Measurements from ENCODE around the gene NDUFB3.

- no peak for TF ChIP-seq CTCF (conservative IDR thresholded peaks at IDR 0.05; ENCODE audit: low read depth in 2 of 2)
- TF ChIP-seq POLR2AphosphoS5 (IDR thresholded peaks at IDR 0.05; ENCODE audit: low read depth): no peak
- TF ChIP-seq REST (IDR thresholded peaks at IDR 0.05; ENCODE audit: unreplicated experiment): no peak
- no peak for TF ChIP-seq EZH2 (IDR thresholded peaks at IDR 0.05; ENCODE audit: low read depth, unreplicated experiment)
- TF ChIP-seq EZH2phosphoT487 (IDR thresholded peaks at IDR 0.05; ENCODE audit: unreplicated experiment): no peak
- no peak for TF ChIP-seq JUNB (IDR thresholded peaks at IDR 0.05; ENCODE audit: unreplicated experiment)
- no peak for TF ChIP-seq CREB1 (CRISPR knock-in tag; IDR thresholded peaks at IDR 0.05; ENCODE audit: low read depth)
- TF ChIP-seq ZNF114 (CRISPR knock-in tag; IDR thresholded peaks at IDR 0.05): no peak
- TF ChIP-seq STAT1 (IDR thresholded peaks at IDR 0.05; ENCODE audit: unreplicated experiment): no peak
- TF ChIP-seq NANOG (IDR thresholded peaks at IDR 0.05; ENCODE audit: borderline replicate concordance): no peak
- no peak for TF ChIP-seq ETS1 (IDR thresholded peaks at IDR 0.05)
- TF ChIP-seq ZNF462 (CRISPR knock-in tag; IDR thresholded peaks at IDR 0.05): no peak
Observed at GRCh38 chr2:201132518-201132917, 60.7 kb downstream of the NDUFB3 start.

All from GM23338 (cell line).